ENCODE data around the gene KCNH2.
A peak's percentile ranks its signal among the peaks of the same experiment; 100 is the strongest.

The KCNH2 gene

GRCh38 chr7:150993511-150993910 is 15.4 kb upstream of the KCNH2 start:
- no peak for DNase-seq

GRCh38 chr7:150992833-150993302 is 14.7 kb upstream of the KCNH2 start:
- no peak for DNase-seq

- no peak for DNase-seq
Observed at GRCh38 chr7:150992051-150992640, 14.0 kb upstream of the KCNH2 start.

GRCh38 chr7:150990416-150991186 is 12.5 kb upstream of the KCNH2 start, which contains the start of gene NOS3:
Gene NOS3, plus strand, starts transcription at chr7:150991017. Its CDS starts 2,787 bp downstream, at chr7:150993804.
- no peak for DNase-seq

GRCh38 chr7:150989456-150989855 is 11.3 kb upstream of the KCNH2 start:
- no peak for DNase-seq

- no peak for DNase-seq
Observed at GRCh38 chr7:150988230-150989226, 10.4 kb upstream of the KCNH2 start.

GRCh38 chr7:150986556-150986955 is 8.4 kb upstream of the KCNH2 start:
- DNase-seq, result no peak

GRCh38 chr7:150986099-150986512 is 8.0 kb upstream of the KCNH2 start:
- DNase-seq, result peak; percentile 29

- no peak for DNase-seq
Observed at GRCh38 chr7:150983893-150984368, 5.8 kb upstream of the KCNH2 start.

GRCh38 chr7:150982351-150982750 is 4.2 kb upstream of the KCNH2 start:
- no peak for DNase-seq

GRCh38 chr7:150981644-150982043 is 3.5 kb upstream of the KCNH2 start:
- no peak for DNase-seq

- DNase-seq, result no peak
Observed at GRCh38 chr7:150980663-150981062, 2.5 kb upstream of the KCNH2 start.

- no peak for DNase-seq
Observed at GRCh38 chr7:150979713-150980390, 1.7 kb upstream of the KCNH2 start.

- DNase-seq, result no peak
Observed at GRCh38 chr7:150977382-150978125, 567 bp downstream of the KCNH2 start.

- no peak for DNase-seq
Observed at GRCh38 chr7:150976529-150977381, 1.4 kb downstream of the KCNH2 start.

- no peak for DNase-seq
Observed at GRCh38 chr7:150975536-150976319, 2.4 kb downstream of the KCNH2 start.

GRCh38 chr7:150974468-150975391 is 3.4 kb downstream of the KCNH2 start:
- no peak for DNase-seq
